ENCODE results near the gene ANGPTL7.
A peak's percentile ranks its signal among the peaks of the same experiment; 100 is the strongest.

Gene ANGPTL7

DNA sequence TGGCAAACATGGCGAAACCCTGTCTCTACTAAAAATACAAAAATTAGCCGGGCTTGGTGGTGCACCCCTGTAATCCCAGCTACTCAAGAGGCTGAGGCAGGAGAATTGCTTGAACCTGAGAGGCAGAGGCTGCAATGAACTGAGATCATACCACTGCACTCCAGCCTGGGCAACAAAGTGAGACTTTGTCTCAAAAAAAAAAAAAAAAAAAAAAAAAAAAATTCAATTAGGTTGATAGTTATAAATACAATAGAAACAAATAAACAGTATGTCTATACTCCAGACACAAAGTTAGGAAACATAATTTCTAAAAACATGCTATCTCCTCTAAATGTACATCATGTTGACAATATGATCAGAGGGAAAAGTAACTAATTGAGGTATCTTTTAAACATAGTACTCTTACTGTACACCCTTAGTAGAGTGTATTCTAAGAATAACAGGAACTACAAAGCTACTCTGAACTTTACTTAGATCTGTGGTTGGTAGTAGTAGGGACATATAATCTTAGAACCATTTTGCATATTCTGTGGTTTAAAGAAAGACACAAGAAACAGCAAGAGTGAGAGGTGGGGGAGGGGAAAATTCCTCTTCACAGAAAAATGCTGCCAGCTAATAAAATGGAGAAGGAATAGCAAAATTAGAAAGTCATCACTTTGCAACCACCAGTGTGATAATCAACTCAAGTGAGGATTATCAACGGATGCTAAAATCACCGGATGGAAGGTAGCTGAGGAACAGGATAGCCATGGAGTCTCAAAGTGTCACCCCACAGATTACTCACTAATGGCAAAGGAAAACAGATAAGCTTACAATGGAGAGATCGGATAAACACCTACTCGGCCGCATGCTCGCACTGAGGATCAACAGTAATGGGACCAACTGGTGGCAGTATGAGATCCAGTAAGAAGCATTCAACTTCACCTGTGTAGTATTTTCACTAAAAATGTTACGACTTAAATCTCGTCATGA is 38.2 kb downstream of the ANGPTL7 start:
- H3K27me3 ChIP-seq (ENCODE audit: insufficient read depth, low read length, poor library complexity), result no peaks in the 10 kb centered on the region
- H3K9me3 ChIP-seq (ENCODE audit: insufficient read depth, low read length, severe bottlenecking), result no peaks in the 10 kb centered on the region
- TF ChIP-seq EZH2 (IDR thresholded peaks at IDR 0.05; ENCODE audit: borderline replicate concordance, low read depth, low read length, severe bottlenecking), result no peak
- TF ChIP-seq, protein P1, sequence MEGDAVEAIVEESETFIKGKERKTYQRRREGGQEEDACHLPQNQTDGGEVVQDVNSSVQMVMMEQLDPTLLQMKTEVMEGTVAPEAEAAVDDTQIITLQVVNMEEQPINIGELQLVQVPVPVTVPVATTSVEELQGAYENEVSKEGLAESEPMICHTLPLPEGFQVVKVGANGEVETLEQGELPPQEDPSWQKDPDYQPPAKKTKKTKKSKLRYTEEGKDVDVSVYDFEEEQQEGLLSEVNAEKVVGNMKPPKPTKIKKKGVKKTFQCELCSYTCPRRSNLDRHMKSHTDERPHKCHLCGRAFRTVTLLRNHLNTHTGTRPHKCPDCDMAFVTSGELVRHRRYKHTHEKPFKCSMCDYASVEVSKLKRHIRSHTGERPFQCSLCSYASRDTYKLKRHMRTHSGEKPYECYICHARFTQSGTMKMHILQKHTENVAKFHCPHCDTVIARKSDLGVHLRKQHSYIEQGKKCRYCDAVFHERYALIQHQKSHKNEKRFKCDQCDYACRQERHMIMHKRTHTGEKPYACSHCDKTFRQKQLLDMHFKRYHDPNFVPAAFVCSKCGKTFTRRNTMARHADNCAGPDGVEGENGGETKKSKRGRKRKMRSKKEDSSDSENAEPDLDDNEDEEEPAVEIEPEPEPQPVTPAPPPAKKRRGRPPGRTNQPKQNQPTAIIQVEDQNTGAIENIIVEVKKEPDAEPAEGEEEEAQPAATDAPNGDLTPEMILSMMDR (IDR thresholded peaks at IDR 0.05; ENCODE audit: borderline replicate concordance, extremely low read depth, low read length, poor library complexity, severe bottlenecking), result no peak
- H3K9ac ChIP-seq (ENCODE audit: low read depth, low read length), result no peak overlapping the region
- no peaks in the 10 kb centered on the region for H3K4me1 ChIP-seq (ENCODE audit: insufficient read depth, low read length)
- DNase-seq (no peak), ATAC-seq (ENCODE audit: insufficient read depth, low read depth) (0 out of 3 replicates have a peak, but pooled peaks have one; percentile 47)
- H2AFZ ChIP-seq (ENCODE audit: low read depth, low read length), result no peak overlapping the region
- H4K20me1 ChIP-seq (ENCODE audit: insufficient read depth, low read length), result no peaks in the 10 kb centered on the region
- no peak overlapping the region for H3K27ac ChIP-seq (ENCODE audit: low read length)
- H3K4me2 ChIP-seq (ENCODE audit: insufficient read depth, low read length), result no peak overlapping the region
- H3K4me3 ChIP-seq (ENCODE audit: low read depth in 1 of 2, low read length in 2 of 2), result no peak overlapping the region
- no peaks in the 10 kb centered on the region for H3K79me2 ChIP-seq (ENCODE audit: insufficient read depth, low read length)
- peaks cover 75% of the 10 kb centered on the region for H3K36me3 ChIP-seq (ENCODE audit: insufficient read depth, low read length)

DNA sequence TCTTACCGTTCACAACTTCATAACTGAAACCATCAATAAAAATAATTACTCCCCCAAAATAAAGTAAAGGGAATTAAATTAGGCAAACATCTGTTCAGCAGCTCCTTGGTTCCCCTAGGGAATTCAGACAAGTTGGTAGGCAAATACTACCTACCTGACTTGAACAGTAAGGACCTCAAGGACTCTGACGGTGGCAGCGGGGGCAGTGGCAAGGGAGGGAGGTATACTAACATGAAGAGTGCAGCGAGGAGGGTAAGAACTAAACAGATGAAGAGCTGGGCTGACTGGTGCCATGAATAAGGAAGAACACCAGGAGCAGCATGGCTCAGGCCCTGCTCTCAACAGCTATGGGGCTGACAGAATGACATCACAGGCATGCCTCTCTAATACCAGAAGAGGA is 40.0 kb downstream of the ANGPTL7 start:
- Histone ChIP-seq H2AFZ (ENCODE audit: low read depth, low read length) (no peak overlapping the region), H3K4me3 (ENCODE audit: low read depth in 1 of 2, low read length in 2 of 2) (no peak overlapping the region), H3K79me2 (ENCODE audit: insufficient read depth, low read length) (no peaks in the 10 kb centered on the region), H3K4me1 (ENCODE audit: insufficient read depth, low read length) (no peaks in the 10 kb centered on the region), H3K9me3 (ENCODE audit: insufficient read depth, low read length, severe bottlenecking) (no peaks in the 10 kb centered on the region), H4K20me1 (ENCODE audit: insufficient read depth, low read length) (no peaks in the 10 kb centered on the region), H3K27ac (ENCODE audit: low read length) (no peak overlapping the region), H3K27me3 (ENCODE audit: insufficient read depth, low read length, poor library complexity) (no peaks in the 10 kb centered on the region), H3K9ac (ENCODE audit: low read depth, low read length) (no peak overlapping the region), H3K4me2 (ENCODE audit: insufficient read depth, low read length) (no peak overlapping the region), H3K36me3 (ENCODE audit: insufficient read depth, low read length) (peaks cover 83% of the 10 kb centered on the region)
- no peak for ATAC-seq (ENCODE audit: insufficient read depth, low read depth)
- TF ChIP-seq EZH2 (IDR thresholded peaks at IDR 0.05; ENCODE audit: borderline replicate concordance, low read depth, low read length, severe bottlenecking), result no peak
- TF ChIP-seq, protein P1 (IDR thresholded peaks at IDR 0.05; ENCODE audit: borderline replicate concordance, extremely low read depth, low read length, poor library complexity, severe bottlenecking), result no peak
- no peak for DNase-seq

DNA sequence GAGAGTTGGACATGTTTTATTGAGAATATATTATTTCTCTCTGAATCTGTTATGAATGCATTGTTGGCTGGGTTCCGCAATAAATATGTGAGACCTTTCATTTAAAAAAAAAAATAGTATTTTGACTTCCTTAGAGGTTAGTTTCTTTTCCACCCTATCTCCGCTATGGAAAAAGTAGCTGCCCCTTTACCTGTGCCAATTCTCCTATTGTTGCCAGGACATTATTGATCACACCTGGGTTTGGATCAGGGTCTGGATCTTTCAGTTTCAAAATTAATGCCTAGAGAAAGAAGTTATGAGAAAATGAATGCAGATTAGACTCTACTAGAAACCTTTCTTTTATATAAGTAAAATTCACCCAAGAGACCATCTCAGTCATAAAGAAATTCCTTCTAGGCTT is 44.1 kb downstream of the ANGPTL7 start:
- no peak for ATAC-seq (ENCODE audit: insufficient read depth, low read depth)
- H3K9me3 ChIP-seq (ENCODE audit: insufficient read depth, low read length, severe bottlenecking), result no peaks in the 10 kb centered on the region
- peaks cover 95% of the 10 kb centered on the region for H3K36me3 ChIP-seq (ENCODE audit: insufficient read depth, low read length)

More for the DNA sequence above, 44.1 kb downstream of the ANGPTL7 start:
- TF ChIP-seq, protein P1 (IDR thresholded peaks at IDR 0.05; ENCODE audit: borderline replicate concordance, extremely low read depth, low read length, poor library complexity, severe bottlenecking), result no peak
- no peak for TF ChIP-seq EZH2 (IDR thresholded peaks at IDR 0.05; ENCODE audit: borderline replicate concordance, low read depth, low read length, severe bottlenecking)
- Histone ChIP-seq H3K4me2 (ENCODE audit: insufficient read depth, low read length) (no peak overlapping the region), H3K79me2 (ENCODE audit: insufficient read depth, low read length) (no peaks in the 10 kb centered on the region), H3K4me1 (ENCODE audit: insufficient read depth, low read length) (no peaks in the 10 kb centered on the region), H3K4me3 (ENCODE audit: low read depth in 1 of 2, low read length in 2 of 2) (no peak overlapping the region), H4K20me1 (ENCODE audit: insufficient read depth, low read length) (no peaks in the 10 kb centered on the region), H3K9ac (ENCODE audit: low read depth, low read length) (no peak overlapping the region), H3K27ac (ENCODE audit: low read length) (no peak overlapping the region), H3K27me3 (ENCODE audit: insufficient read depth, low read length, poor library complexity) (no peaks in the 10 kb centered on the region), H2AFZ (ENCODE audit: low read depth, low read length) (no peak overlapping the region)
- DNase-seq, result no peak
